Neural progenitor cell (in vitro differentiated cells): ENCODE data around the gene DLG2.

Experiments
- EZH2 ChIP-seq: fragments of 200-600 bp; sonication (generic); IDR thresholded peaks from 2 replicates; pipeline ENCODE4 v1.6.1; 2017; ENCODE audit warnings: antibody characterized with exemption, mild to moderate bottlenecking, moderate library complexity
- TF ChIP-seq, protein P1 (sequence below): fragments of 200-600 bp; sonication (generic); IDR thresholded peaks from 2 replicates; pipeline ENCODE4 v1.5.1; 2017; ENCODE audit warnings: antibody characterized with exemption, mild to moderate bottlenecking

DNA sequence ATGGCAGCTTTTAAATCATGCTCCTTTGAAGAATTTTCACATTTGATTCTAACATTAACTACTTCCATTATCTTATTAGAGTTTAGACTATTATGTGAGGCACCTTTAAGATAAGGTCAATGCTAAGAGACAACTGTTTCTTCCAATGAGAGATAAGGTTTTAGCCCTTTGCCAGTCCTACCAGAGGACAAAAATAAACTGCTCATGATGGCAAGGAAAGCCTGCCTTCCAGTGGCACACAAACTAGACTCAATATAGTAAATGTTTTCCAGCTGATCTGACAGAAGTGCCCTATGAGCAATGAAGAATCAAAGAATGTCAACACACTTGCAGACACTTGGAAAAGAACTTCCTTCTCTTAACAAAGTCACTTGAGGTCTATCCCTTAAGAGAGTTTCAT, 1188.6 kb downstream of the DLG2 start:
- TF ChIP-seq EZH2, result no peak
- TF ChIP-seq, protein P1, sequence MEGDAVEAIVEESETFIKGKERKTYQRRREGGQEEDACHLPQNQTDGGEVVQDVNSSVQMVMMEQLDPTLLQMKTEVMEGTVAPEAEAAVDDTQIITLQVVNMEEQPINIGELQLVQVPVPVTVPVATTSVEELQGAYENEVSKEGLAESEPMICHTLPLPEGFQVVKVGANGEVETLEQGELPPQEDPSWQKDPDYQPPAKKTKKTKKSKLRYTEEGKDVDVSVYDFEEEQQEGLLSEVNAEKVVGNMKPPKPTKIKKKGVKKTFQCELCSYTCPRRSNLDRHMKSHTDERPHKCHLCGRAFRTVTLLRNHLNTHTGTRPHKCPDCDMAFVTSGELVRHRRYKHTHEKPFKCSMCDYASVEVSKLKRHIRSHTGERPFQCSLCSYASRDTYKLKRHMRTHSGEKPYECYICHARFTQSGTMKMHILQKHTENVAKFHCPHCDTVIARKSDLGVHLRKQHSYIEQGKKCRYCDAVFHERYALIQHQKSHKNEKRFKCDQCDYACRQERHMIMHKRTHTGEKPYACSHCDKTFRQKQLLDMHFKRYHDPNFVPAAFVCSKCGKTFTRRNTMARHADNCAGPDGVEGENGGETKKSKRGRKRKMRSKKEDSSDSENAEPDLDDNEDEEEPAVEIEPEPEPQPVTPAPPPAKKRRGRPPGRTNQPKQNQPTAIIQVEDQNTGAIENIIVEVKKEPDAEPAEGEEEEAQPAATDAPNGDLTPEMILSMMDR, result no peak
